PC-9 (cell line): Measurements from ENCODE around the gene HEMK1. TPM values are rescaled to one million over a fixed set of nuclear protein-coding genes. Genes with fewer than 3 reads are reported as not detected.

Source experiments
- BruUV-seq: library from RNA; stranded (reverse); fragments of 400-500 nt; replicated peaks from 2 replicates; lab custom pipeline; 2021; lab: Mats Ljungman, UMichigan
- CTCF ChIA-PET: fragments of 300-600 bp; sonication (Branson Sonifier 250); formaldehyde crosslinking; loops from one replicate; lab custom pipeline; 2022; ENCODE audit warnings: antibody characterized with exemption; lab: Charles Lee
- POLR2A ChIA-PET: fragments of 300-600 bp; sonication (Branson Sonifier 250); formaldehyde crosslinking; loops from one replicate; lab custom pipeline; 2022; ENCODE audit warnings: antibody characterized with exemption; ENCODE audit not compliant: unreplicated experiment; lab: Charles Lee
- DNase-seq, 2 experiments: peaks; one replicate each; pipeline versions ENCODE4 v3.0.0 to v3.0.0-alpha.2; 2015 to 2022; ENCODE audit warnings: mixed read lengths in 1 of 2
- H2AFZ ChIP-seq: fragments of 200-600 bp; sonication (generic); 2 replicates; pipeline ENCODE4 v1.8.1; 2017; ENCODE audit warnings: antibody characterized with exemption
- H3F3A ChIP-seq: fragments of 200-600 bp; sonication (generic); 2 replicates; pipeline ENCODE4 v1.8.1; 2017; ENCODE audit warnings: antibody characterized with exemption, mild to moderate bottlenecking, low read depth; ENCODE audit not compliant: insufficient read depth
- H3K27ac ChIP-seq: fragments of 200-600 bp; sonication (generic); 2 replicates; pipeline ENCODE4 v1.6.1; 2016; ENCODE audit warnings: mixed run types
- H3K27me3 ChIP-seq: fragments of 200-600 bp; sonication (generic); 2 replicates; pipeline ENCODE4 v1.6.1; 2016; ENCODE audit warnings: low read depth, mixed run types; ENCODE audit not compliant: insufficient read depth
- H3K36me3 ChIP-seq: fragments of 200-600 bp; sonication (generic); 2 replicates; pipeline ENCODE4 v1.6.1; 2016; ENCODE audit warnings: low read depth, mixed run types
- H3K4me1 ChIP-seq: fragments of 200-600 bp; sonication (generic); replicated peaks from 2 replicates; pipeline ENCODE4 v1.6.1; 2016; ENCODE audit warnings: mixed run types; ENCODE audit not compliant: insufficient read depth
- H3K4me2 ChIP-seq: fragments of 200-600 bp; sonication (generic); 2 replicates; pipeline ENCODE4 v1.6.1; 2017; ENCODE audit warnings: mixed run types
- H3K4me3 ChIP-seq: fragments of 200-600 bp; sonication (generic); 2 replicates; pipeline ENCODE4 v1.6.1; 2016; ENCODE audit warnings: mixed run types
- H3K79me2 ChIP-seq: fragments of 200-600 bp; sonication (generic); 2 replicates; pipeline ENCODE4 v1.6.1; 2017; ENCODE audit warnings: low read depth, mixed run types
- H3K9me2 ChIP-seq: fragments of 200-600 bp; sonication (generic); 2 replicates; pipeline ENCODE4 v1.8.1; 2017; ENCODE audit warnings: mild to moderate bottlenecking; ENCODE audit not compliant: insufficient read depth
- H3K9me3 ChIP-seq: fragments of 200-600 bp; sonication (generic); 2 replicates; pipeline ENCODE4 v1.8.1; 2016; ENCODE audit warnings: low read depth; ENCODE audit not compliant: insufficient read depth
- H4K20me1 ChIP-seq: fragments of 200-600 bp; sonication (generic); 2 replicates; pipeline ENCODE4 v1.8.1; 2017; ENCODE audit not compliant: insufficient read depth
- CTCF ChIP-seq: fragments of 200-600 bp; sonication (generic); conservative IDR thresholded peaks from 2 replicates; pipeline ENCODE4 v1.6.1; 2017; ENCODE audit warnings: mixed run types, antibody characterized with exemption, mild to moderate bottlenecking, moderate library complexity
- EZH2 ChIP-seq: fragments of 200-600 bp; sonication (generic); IDR thresholded peaks from 2 replicates; pipeline ENCODE4 v1.8.0; 2017; ENCODE audit warnings: antibody characterized with exemption, low read depth
- intact Hi-C: fragments of 100-400 bp; cut with micrococcal nuclease; formaldehyde crosslinking; loops from one replicate; pipeline ENCODE4 v1.10.0; 2022; ENCODE audit not compliant: unreplicated experiment
- total RNA-seq: library from RNA; stranded (reverse); gene quantifications from 2 replicates; pipeline ENCODE4 v1.2.3, GENCODE V29; 2021

The HEMK1 gene
- total RNA-seq, 1 experiment from 2014 or later: 20.6 TPM

DNA sequence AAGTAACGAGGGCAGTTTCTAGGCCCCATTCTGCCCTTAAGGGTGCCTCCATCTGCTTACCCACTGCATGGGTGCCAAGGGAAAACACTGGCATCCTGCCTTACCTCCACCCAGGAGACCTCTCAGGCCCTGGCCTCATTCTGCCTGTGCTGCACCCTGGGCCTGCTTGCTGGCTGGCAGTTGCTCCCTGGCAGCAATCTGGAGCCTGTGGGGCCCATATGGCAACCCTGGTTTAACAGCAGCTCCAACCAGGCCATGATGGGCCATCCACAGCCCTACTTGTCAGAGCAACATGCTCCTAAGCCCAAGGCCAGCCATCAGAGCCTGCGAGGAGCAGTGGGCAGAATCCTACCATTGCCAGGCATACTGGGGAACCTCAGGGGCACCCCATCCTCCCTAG, 5.5 kb upstream of the HEMK1 start:
- TF ChIP-seq EZH2 (no peak), CTCF (no peak)
- Histone ChIP-seq H2AFZ (no peak overlapping the region), H3K27me3 (no peaks in the 10 kb centered on the region), H3K9me2 (no peaks in the 10 kb centered on the region), H3K4me2 (no peak overlapping the region), H3K4me1 (peaks cover 6% of the 10 kb centered on the region; the same call in 1 of the 2 replicates), H3K4me3 (no peak overlapping the region), H3K9me3 (no peaks in the 10 kb centered on the region), H3F3A (peaks cover 10% of the 10 kb centered on the region; the same call in 1 of the 2 replicates), H3K79me2 (no peaks in the 10 kb centered on the region), H3K27ac (no peak overlapping the region), H4K20me1 (no peaks in the 10 kb centered on the region), H3K36me3 (no peaks in the 10 kb centered on the region)
- ChIA-PET CTCF (no interaction called here), POLR2A (no interaction called here)
- no peak for DNase-seq
- no TSS peak for BruUV-seq
- intact Hi-C loops: no loop called here

DNA sequence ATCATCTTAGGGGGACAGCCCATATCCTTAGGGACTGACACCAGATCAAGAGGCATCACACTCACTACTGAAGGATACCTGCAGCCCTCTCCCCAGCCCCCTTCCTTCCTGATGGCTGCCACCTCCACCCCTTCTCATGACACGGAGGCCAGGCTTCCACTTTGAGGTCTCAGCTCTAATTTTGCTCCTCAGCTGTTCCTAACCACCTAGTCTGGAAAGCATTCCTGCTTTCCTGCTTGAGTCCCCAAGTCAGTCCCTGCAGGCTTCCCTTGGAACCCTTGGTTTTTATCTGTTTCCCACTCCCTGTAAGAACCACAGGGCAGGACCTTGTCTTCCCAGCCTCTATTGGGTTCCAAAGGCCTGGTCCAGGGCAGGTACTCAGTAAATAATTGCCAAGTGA, 5.0 kb upstream of the HEMK1 start:
- BruUV-seq: no TSS peak
- no peaks in the 10 kb centered on the region for H3K79me2 ChIP-seq
- no peak overlapping the region for H2AFZ ChIP-seq
- POLR2A ChIA-PET: no interaction called here
- DNase-seq: no peak
- H3K4me2 ChIP-seq: no peak overlapping the region
- peaks cover 10% of the 10 kb centered on the region; the same call in 1 of the 2 replicates for H3F3A ChIP-seq
- intact Hi-C loops: no loop called here
- CTCF ChIA-PET: no interaction called here
- H3K36me3 ChIP-seq: no peaks in the 10 kb centered on the region
- no peaks in the 10 kb centered on the region for H3K9me2 ChIP-seq
- no peaks in the 10 kb centered on the region for H4K20me1 ChIP-seq
- peaks cover 6% of the 10 kb centered on the region; the same call in 1 of the 2 replicates for H3K4me1 ChIP-seq
- no peaks in the 10 kb centered on the region for H3K9me3 ChIP-seq
- no peak overlapping the region for H3K4me3 ChIP-seq
- no peaks in the 10 kb centered on the region for H3K27me3 ChIP-seq
- no peak overlapping the region for H3K27ac ChIP-seq
- no peak for TF ChIP-seq CTCF
- no peak for TF ChIP-seq EZH2

DNA sequence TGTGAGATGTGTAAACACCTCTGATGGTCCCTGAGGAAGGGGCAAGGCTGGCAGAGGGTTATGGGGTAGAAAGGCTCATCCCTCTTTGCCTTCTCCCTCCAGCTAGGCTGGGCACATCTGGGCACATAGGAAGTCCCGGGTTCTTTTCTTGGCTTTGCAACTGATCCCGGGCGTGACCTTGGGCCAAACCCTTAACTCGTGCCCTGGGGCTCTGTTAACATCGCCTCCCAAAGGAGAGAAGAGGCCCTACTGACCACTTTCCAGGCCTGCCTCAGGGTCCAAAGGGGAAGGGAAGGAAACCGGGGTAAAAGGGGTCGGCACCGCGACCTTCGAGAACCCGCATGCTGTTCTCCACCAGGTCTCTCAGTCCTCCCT, 2.3 kb upstream of the HEMK1 start:
- no peaks in the 10 kb centered on the region for H3K9me3 ChIP-seq
- peak overlapping the region; percentile 77 for H2AFZ ChIP-seq
- intact Hi-C loops: no loop called here
- H3F3A ChIP-seq: peaks cover 10% of the 10 kb centered on the region; the same call in 1 of the 2 replicates
- ChIA-PET CTCF (interaction anchor here (0.6 kb wide), 1 partner anchor 340 kb away, joined by 8 read pairs; no protein-coding TSS in a partner anchor), POLR2A (interaction anchor here (0.6 to 0.7 kb wide), 2 partner anchors 44 to 375 kb away, joined by 5 to 6 read pairs; partner anchors contain the start of gene CISH)
- no TSS peak for BruUV-seq
- H3K36me3 ChIP-seq: no peaks in the 10 kb centered on the region
- no peak overlapping the region for H3K27ac ChIP-seq
- no peaks in the 10 kb centered on the region for H3K27me3 ChIP-seq
- peak overlapping the region; percentile 88 for H3K4me2 ChIP-seq
- H3K4me1 ChIP-seq: peaks cover 13% of the 10 kb centered on the region
- no peaks in the 10 kb centered on the region for H3K9me2 ChIP-seq
- peaks cover 11% of the 10 kb centered on the region; the same call in 1 of the 2 replicates for H3K79me2 ChIP-seq
- H4K20me1 ChIP-seq: no peaks in the 10 kb centered on the region
- H3K4me3 ChIP-seq: peak overlapping the region; percentile 51; the same call in 1 of the 2 replicates
- no peak for DNase-seq
- TF ChIP-seq EZH2 (no peak), CTCF (no peak)
